Skeletal muscle satellite cell (primary cell): ENCODE results near the gene TOPAZ1.

ENCODE experiments used
- H3K27me3 ChIP-seq: 2 replicates; pipeline ENCODE4 v1.7.0; 2013; ENCODE audit warnings: low read length; ENCODE audit not compliant: control insufficient read depth, insufficient read depth
- H3K36me3 ChIP-seq: 2 replicates; pipeline ENCODE4 v1.7.0; 2013; ENCODE audit warnings: mild to moderate bottlenecking, control low read depth, low read length; ENCODE audit not compliant: insufficient read depth
- H3K4me1 ChIP-seq: 2 replicates; pipeline ENCODE4 v1.7.0; 2013; ENCODE audit warnings: low read length; ENCODE audit not compliant: control insufficient read depth, insufficient read depth
- H3K4me2 ChIP-seq: 2 replicates; pipeline ENCODE4 v1.7.0; 2013; ENCODE audit warnings: mild to moderate bottlenecking, low read length
- H3K4me3 ChIP-seq: 2 replicates; pipeline ENCODE4 v1.7.0; 2013; ENCODE audit warnings: low read length
- H3K9ac ChIP-seq: 2 replicates; pipeline ENCODE4 v1.7.0; 2013; ENCODE audit warnings: mild to moderate bottlenecking, low read depth, low read length, moderate library complexity
- H3K9me3 ChIP-seq: replicated peaks from 2 replicates; pipeline ENCODE4 v1.7.0; 2013; ENCODE audit warnings: mild to moderate bottlenecking, control low read depth, low read length

TOPAZ1 gene

GRCh38 chr3:44355362-44356033, 113.8 kb downstream of the TOPAZ1 start:
- Histone ChIP-seq H3K4me3 (no peak overlapping the region), H3K9me3 (no peaks in the 10 kb centered on the region), H3K36me3 (peaks cover 6% of the 10 kb centered on the region), H3K27me3 (no peaks in the 10 kb centered on the region), H3K4me1 (peaks cover 14% of the 10 kb centered on the region), H3K9ac (peak overlapping the region; percentile 20), H3K4me2 (peak overlapping the region; percentile 40)

GRCh38 chr3:44359146-44359751, 117.6 kb downstream of the TOPAZ1 start:
- Histone ChIP-seq H3K9ac (no peak overlapping the region), H3K4me3 (no peak overlapping the region), H3K27me3 (no peaks in the 10 kb centered on the region), H3K36me3 (peaks cover 6% of the 10 kb centered on the region), H3K4me2 (no peak overlapping the region), H3K9me3 (no peaks in the 10 kb centered on the region), H3K4me1 (peaks cover 14% of the 10 kb centered on the region)

GRCh38 chr3:44363591-44363990, 121.9 kb downstream of the TOPAZ1 start:
- Histone ChIP-seq H3K36me3 (peaks cover 13% of the 10 kb centered on the region), H3K4me1 (no peaks in the 10 kb centered on the region), H3K4me3 (no peak overlapping the region), H3K9me3 (no peaks in the 10 kb centered on the region), H3K4me2 (no peak overlapping the region), H3K9ac (no peak overlapping the region), H3K27me3 (no peaks in the 10 kb centered on the region)

GRCh38 chr3:44365952-44366351, 124.3 kb downstream of the TOPAZ1 start:
- Histone ChIP-seq H3K4me1 (no peaks in the 10 kb centered on the region), H3K4me2 (no peak overlapping the region), H3K36me3 (peaks cover 7% of the 10 kb centered on the region), H3K9ac (no peak overlapping the region), H3K9me3 (no peaks in the 10 kb centered on the region), H3K27me3 (no peaks in the 10 kb centered on the region), H3K4me3 (no peak overlapping the region)

- no peaks in the 10 kb centered on the region for H3K4me1 ChIP-seq
- no peaks in the 10 kb centered on the region for H3K9me3 ChIP-seq
- H3K9ac ChIP-seq, result no peak overlapping the region
- H3K4me3 ChIP-seq, result no peak overlapping the region
- peaks cover 5% of the 10 kb centered on the region for H3K36me3 ChIP-seq
- no peaks in the 10 kb centered on the region for H3K27me3 ChIP-seq
- no peak overlapping the region for H3K4me2 ChIP-seq
Observed at GRCh38 chr3:44375450-44375849, 133.8 kb downstream of the TOPAZ1 start.
